Mucosa of descending colon (tissue), 3 donors: ENCODE data around the gene MRC1. TPM values are rescaled to one million over a fixed set of nuclear protein-coding genes. Genes with fewer than 3 reads are reported as not detected.

Source experiments
- ATAC-seq: fragments of 200-7000 bp; cut with Tn5 transposase; one replicate; pipeline ENCODE4 v1.9.1; 2020; ENCODE audit warnings: mild to moderate bottlenecking, moderate library complexity
- DNase-seq, 3 donors: peaks; one replicate each; pipeline ENCODE4 v3.0.0-alpha.2; 2020
- H3K36me3 ChIP-seq: fragments of 200-600 bp; one replicate; pipeline ENCODE4 v1.8.0; 2021; ENCODE audit warnings: low read depth, mild to moderate bottlenecking
- H3K4me1 ChIP-seq: fragments of 200-600 bp; one replicate; pipeline ENCODE4 v1.8.0; 2021; ENCODE audit warnings: low read depth, mild to moderate bottlenecking
- H3K4me3 ChIP-seq: fragments of 200-600 bp; one replicate; pipeline ENCODE4 v1.8.0; 2021; ENCODE audit warnings: mild to moderate bottlenecking
- H3K9me3 ChIP-seq: fragments of 200-600 bp; one replicate; pipeline ENCODE4 v1.8.0; 2021; ENCODE audit warnings: mild to moderate bottlenecking
- intact Hi-C, 2 donors: fragments of 100-400 bp; cut with DNase I in 1 of 2; cut with micrococcal nuclease in 1 of 2; formaldehyde crosslinking; loops; one replicate each; pipeline versions ENCODE4 v1.11.0 to v1.11.1; 2022; cut with DNase I, micrococcal nuclease
- total RNA-seq, 3 donors: library from RNA; stranded (reverse); fragmentation: NEBNext Ultra II Directional in 2 of 3; extraction: Animal tissue kit (Norgen Biotek cat#: 25700) in 2 of 3; gene quantifications; one replicate each; pipeline versions ENCODE4 v1.2.1 to v1.2.4, GENCODE V29; 2021 to 2023
- TF ChIP-seq, protein P1 (sequence below): fragments of 200-600 bp; IDR thresholded peaks from one replicate; pipeline ENCODE4 v1.8.0; 2022; ENCODE audit warnings: antibody characterized with exemption, mild to moderate bottlenecking
- donor health status: DM: no; HTN: no; CAD: no; lungs with moderate emphysema.
- donor health status: DM: no; HTN: no; CAD: no.
- donor health status: DM: no; HTN: yes; CAD: no.

The MRC1 gene
- total RNA-seq, 3 donors from 2014 or later: 6.9 to 48.4 (median 43.0) TPM

DNA sequence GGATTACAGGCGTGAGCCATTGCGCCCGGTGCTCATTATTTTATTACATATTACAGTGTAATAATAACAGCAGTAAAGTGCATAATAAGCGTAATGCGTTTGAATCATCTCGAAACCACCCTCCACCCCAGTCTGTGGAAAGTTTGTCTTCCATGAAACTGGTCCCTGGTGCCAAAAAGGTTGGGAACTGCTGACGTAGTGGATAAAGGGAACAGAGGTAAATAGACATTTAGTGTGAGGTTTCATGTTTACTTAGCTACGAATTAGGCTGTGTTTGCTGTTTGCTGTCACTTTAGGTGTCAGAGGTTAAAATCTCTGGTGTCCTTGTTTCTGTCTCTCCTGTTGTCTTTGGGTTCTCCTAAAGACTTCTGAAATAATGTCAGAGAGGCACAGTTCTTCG lies 82.3 kb downstream of the MRC1 start:
- Histone ChIP-seq H3K36me3 (no peaks in the 10 kb centered on the region), H3K4me1 (no peaks in the 10 kb centered on the region), H3K4me3 (no peak overlapping the region), H3K9me3 (no peaks in the 10 kb centered on the region)
- intact Hi-C loops: no loop called here
- ATAC-seq: no peak
- TF ChIP-seq, protein P1, sequence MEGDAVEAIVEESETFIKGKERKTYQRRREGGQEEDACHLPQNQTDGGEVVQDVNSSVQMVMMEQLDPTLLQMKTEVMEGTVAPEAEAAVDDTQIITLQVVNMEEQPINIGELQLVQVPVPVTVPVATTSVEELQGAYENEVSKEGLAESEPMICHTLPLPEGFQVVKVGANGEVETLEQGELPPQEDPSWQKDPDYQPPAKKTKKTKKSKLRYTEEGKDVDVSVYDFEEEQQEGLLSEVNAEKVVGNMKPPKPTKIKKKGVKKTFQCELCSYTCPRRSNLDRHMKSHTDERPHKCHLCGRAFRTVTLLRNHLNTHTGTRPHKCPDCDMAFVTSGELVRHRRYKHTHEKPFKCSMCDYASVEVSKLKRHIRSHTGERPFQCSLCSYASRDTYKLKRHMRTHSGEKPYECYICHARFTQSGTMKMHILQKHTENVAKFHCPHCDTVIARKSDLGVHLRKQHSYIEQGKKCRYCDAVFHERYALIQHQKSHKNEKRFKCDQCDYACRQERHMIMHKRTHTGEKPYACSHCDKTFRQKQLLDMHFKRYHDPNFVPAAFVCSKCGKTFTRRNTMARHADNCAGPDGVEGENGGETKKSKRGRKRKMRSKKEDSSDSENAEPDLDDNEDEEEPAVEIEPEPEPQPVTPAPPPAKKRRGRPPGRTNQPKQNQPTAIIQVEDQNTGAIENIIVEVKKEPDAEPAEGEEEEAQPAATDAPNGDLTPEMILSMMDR: no peak
- DNase-seq: no peak

DNA sequence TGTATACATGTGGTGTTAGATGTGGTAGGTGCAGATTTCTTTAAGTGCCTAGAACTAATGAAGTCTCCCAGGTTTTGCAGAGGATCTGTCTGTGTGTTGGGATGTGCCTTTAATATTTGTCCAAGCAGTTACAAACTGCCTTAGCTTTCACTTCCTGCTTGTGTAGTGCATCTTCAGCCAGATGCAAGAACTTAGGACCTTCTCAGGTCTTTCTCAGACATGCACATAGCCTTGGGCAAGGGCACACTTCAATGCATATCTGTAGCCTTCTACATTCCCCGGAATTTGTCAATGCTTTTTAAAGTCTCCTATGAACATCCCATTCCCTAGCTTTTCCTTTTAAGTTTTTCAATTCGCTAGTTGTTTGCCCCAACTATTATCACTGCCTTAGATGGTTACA lies 95.4 kb downstream of the MRC1 start:
- intact Hi-C loops: loop anchor here in 1 of 2 donors (10.0 kb wide), 1 partner anchor 310 kb away; no protein-coding TSS in a partner anchor
- no peaks in the 10 kb centered on the region for H3K9me3 ChIP-seq
- TF ChIP-seq, protein P1: no peak
- ATAC-seq (no peak), DNase-seq (no peak)
- no peaks in the 10 kb centered on the region for H3K36me3 ChIP-seq
- H3K4me3 ChIP-seq: no peak overlapping the region
- no peaks in the 10 kb centered on the region for H3K4me1 ChIP-seq

DNA sequence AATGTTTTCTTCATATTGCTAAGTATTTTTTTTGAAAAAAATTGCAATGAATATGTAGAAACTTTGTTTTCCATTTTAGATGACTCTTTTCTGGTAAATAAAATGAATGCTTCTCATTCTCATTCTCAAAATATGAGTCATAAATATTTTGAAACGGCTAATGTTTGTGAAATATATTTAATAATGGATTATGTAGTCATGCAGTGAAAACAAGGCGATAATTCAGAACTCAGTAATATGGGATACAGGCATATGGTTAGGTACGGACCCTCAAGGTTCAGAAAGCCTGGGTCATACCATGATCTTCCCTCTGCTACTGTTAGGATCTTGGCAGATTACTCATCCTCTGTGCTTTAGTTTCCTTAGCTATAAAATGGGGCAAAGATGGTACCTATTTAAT lies 96.3 kb downstream of the MRC1 start:
- Histone ChIP-seq H3K9me3 (no peaks in the 10 kb centered on the region), H3K4me1 (no peaks in the 10 kb centered on the region), H3K36me3 (no peaks in the 10 kb centered on the region), H3K4me3 (no peak overlapping the region)
- DNase-seq (no peak), ATAC-seq (no peak)
- TF ChIP-seq, protein P1: no peak
- intact Hi-C loops: loop anchor here in 1 of 2 donors (10.0 kb wide), 1 partner anchor 309 kb away; no protein-coding TSS in a partner anchor

DNA sequence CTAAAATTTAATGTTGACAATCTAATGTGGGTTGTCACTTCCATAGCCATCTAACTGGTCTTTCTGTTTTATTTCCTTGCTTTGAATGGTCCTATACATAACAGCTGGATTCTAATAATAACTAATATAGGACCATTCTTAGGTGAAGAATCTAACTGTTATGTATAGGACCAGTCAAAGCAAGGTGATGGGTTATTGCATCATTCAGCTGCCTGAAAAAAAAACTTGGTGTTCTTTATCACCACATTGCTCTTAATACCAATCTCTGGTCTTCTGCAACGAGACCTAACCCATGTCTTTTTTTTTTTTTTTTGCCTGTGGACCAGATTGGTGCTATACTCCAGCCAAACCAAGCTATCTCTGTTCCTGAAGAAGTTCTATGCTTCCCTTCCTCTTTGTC lies 96.9 kb downstream of the MRC1 start:
- no peaks in the 10 kb centered on the region for H3K9me3 ChIP-seq

DNA sequence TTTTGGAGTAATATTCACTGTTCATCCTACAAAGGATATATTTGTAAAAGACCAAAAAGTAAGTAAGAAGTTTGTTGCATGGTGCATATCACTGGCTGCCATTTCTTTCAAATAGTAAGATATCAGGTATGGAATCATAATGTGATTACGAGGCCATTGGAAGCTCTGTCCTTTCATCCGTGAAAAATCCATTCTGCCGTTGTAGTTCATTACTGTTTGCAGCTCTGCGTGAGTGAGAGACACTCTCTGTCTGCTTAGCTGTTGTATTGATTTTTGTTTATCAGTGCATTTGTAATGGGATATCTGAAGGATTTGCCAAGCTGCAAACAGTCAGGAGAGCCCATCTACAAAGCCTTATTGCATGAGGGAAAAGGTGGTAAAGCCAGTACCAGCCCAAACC lies 98.5 kb downstream of the MRC1 start:
- ATAC-seq: no peak
- no peak for DNase-seq
- TF ChIP-seq, protein P1: no peak
- no peaks in the 10 kb centered on the region for H3K36me3 ChIP-seq
- H3K4me1 ChIP-seq: no peaks in the 10 kb centered on the region
- no peaks in the 10 kb centered on the region for H3K9me3 ChIP-seq
- no peak overlapping the region for H3K4me3 ChIP-seq
- intact Hi-C loops: loop anchor here in 1 of 2 donors (10.0 kb wide), 1 partner anchor 307 kb away; no protein-coding TSS in a partner anchor

More for the DNA sequence above, 96.9 kb downstream of the MRC1 start:
- no peaks in the 10 kb centered on the region for H3K4me1 ChIP-seq
- H3K4me3 ChIP-seq: no peak overlapping the region
- intact Hi-C loops: loop anchor here in 1 of 2 donors (10.0 kb wide), 1 partner anchor 309 kb away; no protein-coding TSS in a partner anchor
- TF ChIP-seq, protein P1: no peak
- ATAC-seq: no peak
- no peak for DNase-seq
- no peaks in the 10 kb centered on the region for H3K36me3 ChIP-seq
